HL-60/S4 treated with phorbol 12-myristate 13-acetate at 8.2 ng/mL for 4 days and 3 days (cell line): Measurements from ENCODE around the gene BAIAP2.
"Not testable (repeated sequence)": the region's sequence is repeated elsewhere in the genome, so short reads cannot be mapped to it uniquely, and the experiment has no call there.

Experiments used
- in situ Hi-C: fragments of 300-500 bp; cut with MboI; formaldehyde crosslinking; loops from 2 replicates; pipeline ENCODE4 v1.15.0; 2022; ENCODE audit warnings: low sequenced_read_pairs

Gene BAIAP2

GRCh38 chr17:81021531-81022343, 13.2 kb upstream of the BAIAP2 start:
- in situ Hi-C loops = no loop called here

- in situ Hi-C loops = no loop called here
Measured at GRCh38 chr17:81022344-81022676, 12.6 kb upstream of the BAIAP2 start.

- in situ Hi-C loops = no loop called here
Measured at GRCh38 chr17:81025065-81025740, 9.7 kb upstream of the BAIAP2 start.

- in situ Hi-C loops = no loop called here
Measured at GRCh38 chr17:81025741-81026129, 9.2 kb upstream of the BAIAP2 start.

- in situ Hi-C loops = no loop called here
Measured at GRCh38 chr17:81026266-81027036, 8.5 kb upstream of the BAIAP2 start.

- in situ Hi-C loops = no loop called here
Measured at GRCh38 chr17:81027038-81027437, 7.9 kb upstream of the BAIAP2 start.

GRCh38 chr17:81027591-81028505, 7.1 kb upstream of the BAIAP2 start:
- in situ Hi-C loops = no loop called here

- in situ Hi-C loops = no loop called here
Measured at GRCh38 chr17:81028506-81028858, 6.5 kb upstream of the BAIAP2 start.

- in situ Hi-C loops = no loop called here
Measured at GRCh38 chr17:81029859-81030258, 5.1 kb upstream of the BAIAP2 start.

GRCh38 chr17:81030312-81030711, 4.6 kb upstream of the BAIAP2 start:
- in situ Hi-C loops = not testable (repeated sequence)

GRCh38 chr17:81030741-81031565, 4.0 kb upstream of the BAIAP2 start:
- in situ Hi-C loops = no loop called here

GRCh38 chr17:81031566-81032550, 3.1 kb upstream of the BAIAP2 start:
- in situ Hi-C loops = no loop called here

- in situ Hi-C loops = no loop called here
Measured at GRCh38 chr17:81032641-81033480, 2.1 kb upstream of the BAIAP2 start.

GRCh38 chr17:81033535-81034167, 1.3 kb upstream of the BAIAP2 start:
- in situ Hi-C loops = no loop called here

GRCh38 chr17:81034168-81034777, 678 bp upstream of the BAIAP2 start:
- in situ Hi-C loops = no loop called here

GRCh38 chr17:81035521-81036196, 708 bp downstream of the BAIAP2 start:
- in situ Hi-C loops = no loop called here
